Adrenal gland (tissue), 12 donors: ENCODE measurements around the gene MRPL55. TPM values are rescaled to one million over a fixed set of nuclear protein-coding genes. Genes with fewer than 3 reads are reported as not detected.

Experiments
- DNase-seq, 7 donors: peaks; one replicate each; pipeline ENCODE4 v3.0.0-alpha.2; 2019 to 2020
- H3K27ac ChIP-seq, 5 donors: fragments of 200-600 bp; sonication (generic) in 4 of 5; 1 replicate in 3 of 5; 2 replicates in 2 of 5; pipeline versions ENCODE4 v1.5.1 to v1.8.0; 2016 to 2020; ENCODE audit warnings: mild to moderate bottlenecking in 1 of 5
- H3K27me3 ChIP-seq: fragments of 200-600 bp; 2 replicates; pipeline ENCODE4 v1.8.0; 2021
- H3K36me3 ChIP-seq, 2 donors: fragments of 200-600 bp; replicated peaks in 1 of 2; 1 replicate in 1 of 2; 2 replicates in 1 of 2; pipeline versions ENCODE4 v1.5.1 to v1.8.0; 2018 to 2022
- H3K4me1 ChIP-seq, 2 donors: fragments of 200-600 bp; replicated peaks in 1 of 2; 1 replicate in 1 of 2; 2 replicates in 1 of 2; pipeline versions ENCODE4 v1.5.1 to v1.8.0; 2018 to 2021
- H3K4me3 ChIP-seq, 4 donors: fragments of 200-600 bp; sonication (generic) in 3 of 4; one replicate each; pipeline ENCODE4 v1.5.1; 2016 to 2018
- H3K9me3 ChIP-seq, 3 donors: fragments of 200-600 bp; sonication (generic) in 1 of 3; replicated peaks in 1 of 3; 1 replicate in 2 of 3; 2 replicates in 1 of 3; pipeline versions ENCODE4 v1.5.1 to v1.8.0; 2016 to 2021
- POLR2A ChIP-seq, 2 donors: fragments of 450-650 bp; IDR thresholded peaks; one replicate each; pipeline ENCODE4 v1.6.1; 2017; ENCODE audit warnings: antibody characterized with exemption in 2 of 2, mild to moderate bottlenecking in 2 of 2, moderate library complexity in 1 of 2
- WGBS, 4 donors: extraction: QIAGEN DNeasy Blood & Tissue Kit in 2 of 4; methylation state at CpG; one replicate each; pipeline versions ENCODE4 v1.1.5 to v1.1.7; 2013 to 2017; 5-methylcytosine and 5-hydroxymethylcytosine counted together
- intact Hi-C, 2 donors: fragments of 100-400 bp; cut with DNase I; formaldehyde crosslinking; loops; one replicate each; pipeline versions ENCODE4 v1.14.1 to v1.15.0; 2022 to 2023
- polyA plus RNA-seq, 3 donors: library from polyadenylated mRNA; stranded (reverse); fragments of 200-250 nt in 2 of 3; fragments of 350-450 nt in 1 of 3; fragmentation: Illumina TruSeq in 1 of 3; extraction: RNeasy Lipid Tissue Mini Kit (QIAGEN cat#74804) in 1 of 3; gene quantifications; one replicate each; pipeline ENCODE4 v1.2.3, GENCODE V29; 2013 to 2014
- total RNA-seq, 9 donors: library from RNA; depleted of rRNA in 4 of 9; stranded (reverse); fragments of >200 nt in 4 of 9; fragments of 120-200 nt in 1 of 9; fragmentation: NEBNext Ultra II Directional in 1 of 9; extraction: Animal tissue kit (Norgen Biotek cat#: 25700) in 1 of 9; gene quantifications; one replicate each; pipeline versions ENCODE4 v1.1.0 to v1.2.4, GENCODE V29; 2013 to 2023
- TF ChIP-seq, protein P1 (sequence below), 6 experiments: fragments of 450-650 bp in 4 of 6; fragments of 200-600 bp in 2 of 6; sonication (generic) in 1 of 6; IDR thresholded peaks; 1 replicate in 5 of 6; 2 replicates in 1 of 6; pipeline versions ENCODE4 v1.5.1 to v1.8.0; 2016 to 2021; ENCODE audit warnings: antibody characterized with exemption in 6 of 6, mild to moderate bottlenecking in 2 of 6, moderate library complexity in 1 of 6
- donor health status: healthy with polysubstance abuse.
- donor health status: Bipolar disorder and iron deficiency.
- donor health status: DM: yes; HTN: yes; CAD: no.
- donor health status: DM: no; HTN: no; CAD: no.
- donor health status: DM: no; HTN: no; CAD: no.
- donor health status: DM: yes; HTN: yes; CAD: no.

MRPL55 gene
- total and polyA plus RNA-seq, 12 donors, result 25.1 to 309 (median 70.8) TPM

- H3K4me3 ChIP-seq, result no peak overlapping the region
- intact Hi-C loops, result no loop called here
- no peak overlapping the region for H3K27ac ChIP-seq
- DNase-seq, result peak in 4 of 7 donors; percentile 7 to 24 (median 14)
- no peaks in the 10 kb centered on the region for H3K27me3 ChIP-seq
- no peaks in the 10 kb centered on the region for H3K9me3 ChIP-seq
- H3K4me1 ChIP-seq, result no peaks in the 10 kb centered on the region
- WGBS, 4 donors, result 41 to 64% (median 51%) methylated on average over 8 to 16 of the region's 16 CpGs
- TF ChIP-seq POLR2A (IDR thresholded peaks at IDR 0.05), result no peak
- TF ChIP-seq, protein P1, sequence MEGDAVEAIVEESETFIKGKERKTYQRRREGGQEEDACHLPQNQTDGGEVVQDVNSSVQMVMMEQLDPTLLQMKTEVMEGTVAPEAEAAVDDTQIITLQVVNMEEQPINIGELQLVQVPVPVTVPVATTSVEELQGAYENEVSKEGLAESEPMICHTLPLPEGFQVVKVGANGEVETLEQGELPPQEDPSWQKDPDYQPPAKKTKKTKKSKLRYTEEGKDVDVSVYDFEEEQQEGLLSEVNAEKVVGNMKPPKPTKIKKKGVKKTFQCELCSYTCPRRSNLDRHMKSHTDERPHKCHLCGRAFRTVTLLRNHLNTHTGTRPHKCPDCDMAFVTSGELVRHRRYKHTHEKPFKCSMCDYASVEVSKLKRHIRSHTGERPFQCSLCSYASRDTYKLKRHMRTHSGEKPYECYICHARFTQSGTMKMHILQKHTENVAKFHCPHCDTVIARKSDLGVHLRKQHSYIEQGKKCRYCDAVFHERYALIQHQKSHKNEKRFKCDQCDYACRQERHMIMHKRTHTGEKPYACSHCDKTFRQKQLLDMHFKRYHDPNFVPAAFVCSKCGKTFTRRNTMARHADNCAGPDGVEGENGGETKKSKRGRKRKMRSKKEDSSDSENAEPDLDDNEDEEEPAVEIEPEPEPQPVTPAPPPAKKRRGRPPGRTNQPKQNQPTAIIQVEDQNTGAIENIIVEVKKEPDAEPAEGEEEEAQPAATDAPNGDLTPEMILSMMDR (IDR thresholded peaks at IDR 0.05), result no peak
- no peaks in the 10 kb centered on the region for H3K36me3 ChIP-seq
Measured at GRCh38 chr1:228073857-228074545, 35.1 kb downstream of the MRPL55 start.

GRCh38 chr1:228073061-228073856, 35.8 kb downstream of the MRPL55 start:
- H3K36me3 ChIP-seq, result no peaks in the 10 kb centered on the region
- H3K4me1 ChIP-seq, result no peaks in the 10 kb centered on the region
- WGBS, 4 donors, result 60 to 66% (median 64%) methylated on average over 10 to 23 of the region's 23 CpGs
- H3K27me3 ChIP-seq, result no peaks in the 10 kb centered on the region
- peak in 4 of 7 donors; percentile 6 to 19 (median 12) for DNase-seq
- H3K27ac ChIP-seq, result no peak overlapping the region
- intact Hi-C loops, result no loop called here
- no peaks in the 10 kb centered on the region for H3K9me3 ChIP-seq
- TF ChIP-seq, protein P1 (IDR thresholded peaks at IDR 0.05), result no peak
- TF ChIP-seq POLR2A (IDR thresholded peaks at IDR 0.05), result no peak
- no peak overlapping the region for H3K4me3 ChIP-seq

- H3K27me3 ChIP-seq, result no peaks in the 10 kb centered on the region
Measured at GRCh38 chr1:228072658-228073043, 36.4 kb downstream of the MRPL55 start.

More at GRCh38 chr1:228072658-228073043, 36.4 kb downstream of the MRPL55 start:
- DNase-seq, result peak in 2 of 7 donors; percentile 10 to 14
- Histone ChIP-seq H3K27ac (no peak overlapping the region), H3K9me3 (no peaks in the 10 kb centered on the region), H3K36me3 (no peaks in the 10 kb centered on the region), H3K4me1 (no peaks in the 10 kb centered on the region), H3K4me3 (no peak overlapping the region)
- no peak for TF ChIP-seq POLR2A (IDR thresholded peaks at IDR 0.05)
- TF ChIP-seq, protein P1 (IDR thresholded peaks at IDR 0.05), result no peak
- whole genome bisulfite sequencing, 4 donors, result 49 to 68% (median 58%) methylated on average over 5 of the region's 5 CpGs
- intact Hi-C loops, result no loop called here
